A172 (cell line): ENCODE data around the gene HINT2. TPM values are rescaled to one million over a fixed set of nuclear protein-coding genes. Genes with fewer than 3 reads are reported as not detected.

Experiments used
- DNase-seq: peaks from one replicate; pipeline ENCODE4 v3.0.0-alpha.2; 2015; ENCODE audit warnings: low spot score
- total RNA-seq: library from RNA; depleted of rRNA; stranded (reverse); fragments of >200 nt; shearing (Covaris generic); gene quantifications from 2 replicates; pipeline ENCODE4 v1.2.3, GENCODE V29; 2014

The HINT2 gene
- total RNA-seq, 1 experiment from 2014 or later, result 36.3 TPM

DNA sequence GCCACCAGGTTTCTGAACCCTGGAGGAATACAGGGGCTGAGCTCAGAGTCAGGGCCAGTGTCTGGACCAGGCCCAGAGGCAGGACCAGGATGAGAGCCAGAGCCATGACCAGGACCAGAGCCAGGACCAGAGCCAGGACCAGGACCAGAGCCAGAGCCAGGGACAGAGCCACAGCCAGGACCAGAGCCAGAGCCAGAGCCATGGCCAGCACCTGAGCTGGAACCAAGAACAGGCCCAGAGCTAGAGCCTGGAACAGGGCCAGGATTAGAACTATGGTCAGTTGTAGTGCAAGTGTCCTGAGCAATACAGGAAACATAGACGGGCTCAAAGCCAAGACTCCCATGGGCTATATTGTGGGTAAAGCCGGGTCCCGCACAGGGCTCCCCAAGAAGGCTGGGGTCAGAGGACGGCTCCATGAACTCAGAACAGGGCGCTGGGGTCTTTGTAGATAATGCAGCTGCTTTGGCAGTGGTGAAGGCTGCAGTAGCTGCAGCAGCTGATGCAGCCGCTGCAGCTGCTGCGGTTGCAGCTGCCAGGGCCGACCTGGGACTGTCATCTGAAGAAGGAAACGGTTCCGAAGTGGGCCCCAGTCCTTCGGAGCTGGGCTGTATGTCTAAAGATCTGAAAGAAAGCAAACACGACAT, 3.3 kb downstream of the HINT2 start:
- DNase-seq, result no peak

DNA sequence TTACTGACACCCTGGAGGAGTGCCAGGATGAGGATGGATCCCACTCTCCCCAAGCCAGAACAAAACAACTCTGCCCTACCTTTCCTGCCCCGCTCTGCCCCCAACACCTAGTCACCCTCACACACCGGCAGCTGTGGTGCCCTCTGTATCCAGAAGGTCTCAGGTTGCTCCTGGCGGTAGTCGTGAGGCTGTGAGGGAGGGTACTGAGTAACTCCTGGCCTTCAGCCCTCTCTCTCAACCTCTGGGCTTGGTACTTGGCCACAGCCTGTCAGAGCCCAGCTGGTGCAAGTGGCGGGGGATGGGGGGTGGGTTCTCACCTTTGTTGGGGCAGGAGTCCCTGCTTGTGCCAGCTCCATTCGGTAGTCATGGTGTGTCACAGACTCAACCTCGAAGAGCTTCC, 4.7 kb downstream of the HINT2 start:
- no peak for DNase-seq

DNA sequence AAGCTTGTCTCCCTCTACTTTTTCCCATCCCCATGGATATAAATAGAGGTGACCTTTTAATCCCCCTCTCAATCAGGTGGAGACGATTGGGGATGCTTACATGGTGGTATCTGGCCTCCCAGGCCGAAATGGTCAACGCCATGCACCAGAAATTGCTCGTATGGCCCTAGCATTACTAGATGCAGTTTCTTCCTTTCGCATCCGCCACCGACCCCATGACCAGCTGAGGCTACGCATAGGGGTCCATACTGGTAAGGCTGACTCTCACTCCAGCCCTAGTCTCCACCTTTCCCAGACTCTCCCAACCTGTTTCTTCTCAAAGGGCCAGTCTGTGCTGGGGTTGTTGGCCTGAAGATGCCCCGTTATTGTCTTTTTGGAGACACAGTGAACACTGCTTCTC, 6.4 kb downstream of the HINT2 start:
- DNase-seq, result no peak

DNA sequence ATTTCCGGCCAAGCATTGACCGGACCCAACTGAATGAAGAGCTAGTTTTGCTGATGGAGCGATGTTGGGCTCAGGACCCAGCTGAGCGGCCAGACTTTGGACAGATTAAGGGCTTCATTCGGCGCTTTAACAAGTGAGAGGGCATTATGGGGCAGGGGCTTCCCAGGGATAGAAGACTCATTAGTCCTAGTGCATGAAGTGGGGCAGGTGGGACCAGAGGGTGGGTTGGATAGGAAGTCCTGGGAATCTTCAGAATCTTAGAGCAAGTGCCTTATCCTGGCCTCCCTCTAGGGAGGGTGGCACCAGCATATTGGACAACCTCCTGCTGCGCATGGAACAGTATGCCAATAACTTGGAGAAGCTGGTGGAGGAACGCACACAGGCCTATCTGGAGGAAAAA, 8.7 kb downstream of the HINT2 start:
- DNase-seq, result no peak

DNA sequence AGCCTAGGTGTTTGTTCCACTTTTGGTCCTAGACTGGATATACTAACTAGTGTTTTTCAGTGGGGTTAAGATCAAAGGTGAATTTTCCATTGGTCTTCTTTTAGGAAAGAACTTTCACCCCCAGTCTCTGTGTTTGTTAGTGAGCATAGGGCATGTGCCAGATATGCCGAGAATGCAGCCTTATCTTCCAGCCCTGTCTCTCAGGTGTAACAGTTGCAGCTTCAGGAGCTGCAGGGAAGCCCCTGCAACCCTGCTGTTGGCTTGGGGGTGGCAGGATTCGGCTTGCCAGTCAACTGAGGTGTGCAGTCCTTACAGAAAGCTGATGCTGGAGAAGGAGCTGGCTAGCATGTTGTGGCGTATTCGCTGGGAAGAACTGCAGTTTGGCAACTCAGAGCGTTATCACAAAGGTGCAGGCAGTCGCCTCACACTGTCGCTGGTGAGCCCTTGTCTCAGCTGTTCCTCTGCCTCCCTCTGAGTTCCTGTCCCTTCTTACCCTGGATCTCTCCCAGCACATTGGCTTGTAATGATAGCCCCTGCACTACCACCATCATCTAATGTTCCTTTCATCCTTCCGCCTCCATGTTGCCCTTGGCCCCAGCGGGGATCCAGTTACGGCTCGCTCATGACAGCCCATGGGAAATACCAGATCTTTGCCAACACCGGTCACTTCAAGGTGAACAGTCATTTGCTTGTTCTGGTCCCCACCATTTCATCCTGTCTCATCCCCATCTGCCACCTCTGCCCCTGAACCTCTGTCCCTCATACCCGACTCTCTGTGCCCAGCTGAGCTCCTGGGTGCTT, 13.3 kb downstream of the HINT2 start:
- no peak for DNase-seq

DNA sequence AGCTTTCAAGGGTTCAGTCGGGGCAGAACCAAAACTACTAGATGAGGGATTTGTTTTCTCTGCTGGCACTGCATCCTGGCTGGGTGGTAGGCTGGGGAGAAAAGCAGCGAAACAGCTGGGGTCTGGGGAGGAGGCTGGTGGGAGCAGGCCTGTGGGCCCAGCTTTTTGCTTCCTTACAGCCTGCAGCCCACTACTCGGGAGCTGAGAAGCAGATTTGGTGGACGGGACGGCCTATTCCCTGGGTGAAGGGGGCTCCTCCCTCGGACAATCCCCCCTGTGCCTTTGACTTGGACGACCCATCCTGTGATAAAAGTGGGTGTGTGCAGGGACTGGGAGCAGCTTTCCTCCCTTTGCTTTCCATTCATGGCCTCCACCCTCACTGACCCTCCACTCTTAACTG, 14.3 kb downstream of the HINT2 start:
- DNase-seq, result no peak

DNA sequence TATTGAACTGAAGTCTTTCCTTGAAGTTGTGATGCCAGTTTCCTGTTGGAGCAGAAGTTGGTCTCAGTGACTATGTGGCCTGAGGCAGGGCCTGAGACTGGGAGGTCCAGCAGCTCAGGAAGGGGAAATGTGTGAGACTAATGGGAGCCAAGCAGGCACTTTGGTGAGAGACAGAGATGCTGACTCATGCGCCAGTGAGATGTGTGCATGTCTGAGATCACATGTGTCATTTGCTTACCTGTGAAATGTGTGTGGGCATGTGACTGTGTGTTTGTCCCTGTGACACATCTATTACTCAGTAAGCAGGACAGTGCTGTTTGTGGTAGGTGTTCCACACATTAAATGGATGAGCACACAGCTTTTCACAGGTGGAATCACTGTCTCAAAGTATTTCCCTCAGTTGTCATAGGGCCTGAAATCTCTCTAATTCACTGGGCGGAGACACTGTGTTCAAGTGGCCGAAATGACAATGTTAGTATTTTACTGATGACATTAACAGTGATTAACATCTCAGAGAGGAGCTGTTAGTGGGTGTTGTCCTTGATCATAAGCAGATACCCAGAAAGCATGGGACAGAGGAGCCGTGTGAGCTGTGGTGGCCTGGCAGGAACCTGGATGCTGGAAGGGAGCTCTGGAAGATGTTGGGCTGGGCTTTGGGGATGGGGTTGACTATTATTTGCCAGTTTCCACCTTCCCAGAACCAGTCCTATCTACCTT, 16.0 kb downstream of the HINT2 start:
- DNase-seq, result peak; percentile 68

DNA sequence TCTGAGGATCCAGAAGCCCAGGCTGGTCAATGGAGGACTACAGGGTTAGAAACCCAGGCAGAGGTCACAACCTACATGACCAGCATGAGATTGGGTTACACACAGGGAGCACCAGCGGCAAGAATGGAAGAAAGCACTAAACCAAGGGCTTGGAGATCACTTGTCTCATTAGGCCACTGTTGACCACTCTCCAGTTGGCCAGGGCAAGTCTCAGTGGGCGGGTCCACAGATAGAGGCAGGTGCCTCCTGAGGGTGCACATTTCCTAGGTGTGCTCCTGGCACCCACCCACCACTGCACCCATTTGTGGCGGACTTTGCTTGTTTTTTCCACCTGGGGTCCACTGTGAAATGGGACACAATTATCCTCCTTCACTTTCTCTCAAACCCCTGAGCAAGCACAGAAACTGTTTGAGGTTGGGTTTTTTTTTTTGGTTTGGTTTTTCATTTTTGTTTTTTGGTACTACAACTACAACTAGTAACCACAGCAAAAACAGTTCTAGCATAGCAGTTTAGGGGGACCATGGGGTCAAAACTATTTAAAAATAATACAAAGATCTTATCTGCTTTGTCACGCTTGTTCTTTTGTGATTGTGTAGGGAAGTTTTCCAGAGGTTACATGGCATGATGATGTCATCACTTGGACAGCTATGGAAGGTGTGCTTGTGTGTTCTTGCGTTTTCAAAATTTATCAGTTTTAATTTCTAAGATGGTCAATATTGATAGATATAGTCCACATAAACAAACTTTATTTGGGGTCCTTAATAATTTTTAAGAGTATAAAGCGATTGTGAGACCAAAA, 17.3 kb downstream of the HINT2 start:
- DNase-seq, result no peak

DNA sequence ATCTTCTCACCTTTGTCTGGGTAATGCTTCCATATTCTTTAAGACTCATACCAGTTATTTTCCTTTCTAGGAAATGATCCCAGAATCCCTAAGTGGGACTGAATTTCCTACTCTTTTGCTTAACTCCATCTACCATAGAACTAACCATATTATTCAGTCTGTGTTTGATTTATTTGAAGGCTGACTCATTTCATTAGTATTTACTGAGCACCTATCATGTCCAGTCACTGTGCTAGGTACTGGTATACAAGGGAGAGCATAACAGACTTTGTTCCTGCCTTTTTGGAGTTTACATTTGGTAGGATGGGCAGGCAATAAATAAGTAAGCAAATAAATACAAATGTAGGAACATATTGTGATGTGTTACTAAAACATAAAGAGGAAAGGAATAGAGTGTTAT, 19.1 kb downstream of the HINT2 start:
- peak; percentile 58 for DNase-seq

DNA sequence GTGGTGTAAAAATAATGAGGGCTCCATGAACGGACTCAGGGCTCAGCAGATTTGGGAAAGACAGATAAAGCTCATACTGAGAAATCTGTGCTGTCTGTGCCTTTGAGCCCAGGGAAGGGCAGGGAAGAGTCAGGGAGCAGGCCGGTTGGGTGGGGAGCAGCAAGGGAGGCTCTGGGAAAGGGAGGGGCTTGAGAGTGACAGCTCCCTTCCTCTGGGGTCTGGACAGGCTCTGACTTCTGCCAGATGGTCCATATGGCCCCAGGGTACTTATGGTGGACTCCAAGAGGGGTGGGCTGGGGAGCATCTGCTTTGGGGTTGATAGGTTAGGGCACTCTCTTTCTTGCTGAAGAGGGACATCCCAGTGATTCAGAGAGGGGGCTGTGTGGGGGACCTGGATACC, 21.4 kb downstream of the HINT2 start:
- DNase-seq, result no peak

DNA sequence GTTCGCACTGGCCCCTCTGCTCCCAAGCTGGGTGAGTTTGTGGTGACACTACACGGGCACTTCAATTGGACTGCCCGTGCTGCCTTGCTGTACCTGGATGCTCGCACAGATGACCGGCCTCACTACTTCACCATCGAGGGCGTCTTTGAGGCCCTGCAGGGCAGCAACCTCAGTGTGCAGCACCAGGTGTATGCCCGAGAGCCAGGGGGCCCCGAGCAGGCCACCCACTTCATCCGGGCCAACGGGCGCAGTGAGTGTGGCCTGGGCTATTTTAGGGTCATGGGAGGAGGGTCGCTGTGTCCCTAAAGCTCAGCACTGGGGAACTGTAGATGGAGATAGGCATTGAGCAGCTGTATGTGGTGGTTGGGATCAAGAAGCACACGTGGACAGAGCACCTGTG, 22.0 kb downstream of the HINT2 start:
- DNase-seq, result no peak

DNA sequence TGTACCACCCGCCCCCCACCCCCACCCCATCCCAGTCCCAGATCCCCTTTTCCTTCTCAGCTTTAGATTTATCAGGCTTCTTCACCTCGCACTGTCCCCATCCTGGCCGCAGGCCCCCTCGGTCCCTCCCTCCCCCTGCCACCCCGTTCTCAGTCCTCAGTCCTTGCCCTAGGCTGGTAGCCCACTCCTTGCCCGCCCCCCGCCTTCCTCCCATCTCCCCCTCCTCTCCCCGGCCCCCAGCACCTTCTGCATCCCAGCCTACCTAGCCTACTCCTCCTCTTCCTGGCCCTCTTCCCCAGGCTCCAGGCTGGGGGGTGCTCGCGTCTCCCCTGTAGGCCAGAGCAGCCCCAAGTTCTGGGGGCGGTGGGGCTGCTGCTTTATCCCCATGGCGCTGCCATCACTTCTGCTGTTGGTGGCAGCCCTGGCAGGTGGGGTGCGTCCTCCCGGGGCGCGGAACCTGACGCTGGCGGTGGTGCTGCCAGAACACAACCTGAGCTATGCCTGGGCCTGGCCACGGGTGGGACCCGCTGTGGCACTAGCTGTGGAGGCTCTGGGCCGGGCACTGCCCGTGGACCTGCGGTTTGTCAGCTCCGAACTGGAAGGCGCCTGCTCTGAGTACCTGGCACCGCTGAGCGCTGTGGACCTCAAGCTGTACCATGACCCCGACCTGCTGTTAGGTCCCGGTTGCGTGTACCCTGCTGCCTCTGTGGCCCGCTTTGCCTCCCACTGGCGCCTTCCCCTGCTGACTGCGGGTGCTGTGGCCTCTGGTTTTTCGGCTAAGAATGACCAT, 22.6 kb downstream of the HINT2 start:
- no peak for DNase-seq

DNA sequence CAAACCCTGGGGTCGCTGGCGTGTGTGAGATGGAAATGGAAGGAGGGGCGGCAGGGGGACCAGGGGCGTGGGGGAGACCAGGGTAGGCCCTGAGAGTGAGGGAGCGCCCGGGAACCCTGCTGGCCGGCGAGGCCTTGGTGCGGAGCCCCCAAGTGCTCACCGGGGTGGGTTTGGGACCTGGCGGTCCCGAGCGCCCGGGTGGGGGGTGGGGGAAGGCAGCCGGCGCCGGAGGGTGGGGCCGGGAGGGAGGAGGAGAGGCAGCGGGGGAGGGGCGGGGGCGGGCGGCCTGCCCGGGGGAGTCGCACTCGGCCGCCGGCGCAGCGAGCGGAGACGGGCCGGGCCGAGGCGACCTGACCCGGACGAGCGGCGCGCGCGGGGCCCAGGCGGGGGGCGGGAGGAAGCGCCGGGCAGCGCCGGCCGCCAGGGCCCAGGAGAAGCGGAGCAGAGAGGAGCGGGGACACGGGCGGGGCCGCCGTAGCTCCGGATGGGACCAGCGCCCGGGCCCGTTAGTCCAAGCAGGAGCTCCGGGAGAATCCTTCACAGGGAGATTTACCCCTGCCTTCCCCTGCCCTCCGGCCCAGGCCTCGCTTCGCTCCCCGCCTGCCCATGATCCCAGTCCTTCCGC, 23.4 kb downstream of the HINT2 start, which contains the start of gene NPR2:
TSS of gene NPR2 (plus strand) at position 295 of the 625 bp plus-strand sequence. CDS start 818 bp downstream, outside the sequence.
- no peak for DNase-seq

DNA sequence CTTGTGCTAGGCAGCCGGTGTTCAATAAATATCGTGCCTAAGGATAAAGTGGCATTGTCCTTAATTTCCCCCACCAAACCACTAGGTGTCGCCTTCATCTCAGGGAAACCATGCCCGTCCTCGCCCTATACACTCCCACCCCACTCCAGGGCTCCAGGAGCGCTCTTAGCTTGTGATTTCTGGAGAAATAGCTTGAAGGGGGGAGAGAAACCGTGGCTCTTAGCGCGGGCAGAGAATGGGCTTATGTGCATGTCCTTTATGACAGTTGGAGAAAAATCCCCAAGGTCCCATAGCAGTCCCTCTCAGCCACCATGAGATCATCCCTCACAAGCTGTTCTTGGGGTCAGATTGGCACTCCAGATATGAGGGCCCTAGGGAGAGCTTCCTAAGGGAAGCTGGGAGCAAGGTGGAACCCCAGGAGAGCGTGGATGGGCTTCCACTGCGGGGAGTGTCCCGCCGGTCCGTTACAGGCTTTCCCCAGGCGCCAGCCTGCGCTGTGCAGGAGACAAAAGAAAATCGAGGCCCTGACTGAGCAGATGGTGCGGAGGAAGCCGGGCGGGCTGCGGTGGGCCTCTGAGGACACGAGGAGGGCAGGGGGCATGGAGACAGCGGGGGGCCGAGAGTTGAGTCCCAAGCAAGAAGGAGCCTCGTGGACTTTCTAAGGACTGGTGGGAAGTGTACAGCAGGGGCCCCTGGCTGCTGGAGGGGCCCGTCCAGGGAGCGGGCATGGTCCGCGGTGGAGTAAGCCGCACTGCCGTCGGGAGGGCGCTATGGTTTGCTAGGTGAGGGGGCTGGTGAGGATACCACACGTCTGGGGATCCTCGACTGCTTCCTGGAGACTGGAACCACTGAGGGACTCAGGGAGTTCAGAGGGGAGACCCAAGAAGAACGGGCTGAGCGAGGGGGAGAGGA, 24.2 kb downstream of the HINT2 start:
- DNase-seq, result peak; percentile 69

DNA sequence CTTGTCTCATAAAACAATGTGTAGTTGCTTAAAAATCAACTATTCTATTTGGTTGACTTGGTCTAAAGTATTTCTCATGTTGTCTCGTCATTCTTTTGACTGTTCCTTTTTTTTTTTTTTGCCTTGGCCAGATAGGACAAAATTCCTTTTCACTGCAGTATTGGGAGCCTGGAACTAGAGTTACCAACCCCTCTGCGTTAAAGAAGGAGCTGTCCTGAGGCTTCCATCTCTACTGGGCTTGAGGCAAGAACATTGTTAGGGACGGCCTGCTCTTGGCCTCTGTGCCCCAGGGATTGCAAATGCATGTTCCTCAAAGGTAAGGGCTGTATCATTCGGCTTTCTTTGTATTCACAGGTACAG, 24.8 kb downstream of the HINT2 start:
- DNase-seq, result no peak

DNA sequence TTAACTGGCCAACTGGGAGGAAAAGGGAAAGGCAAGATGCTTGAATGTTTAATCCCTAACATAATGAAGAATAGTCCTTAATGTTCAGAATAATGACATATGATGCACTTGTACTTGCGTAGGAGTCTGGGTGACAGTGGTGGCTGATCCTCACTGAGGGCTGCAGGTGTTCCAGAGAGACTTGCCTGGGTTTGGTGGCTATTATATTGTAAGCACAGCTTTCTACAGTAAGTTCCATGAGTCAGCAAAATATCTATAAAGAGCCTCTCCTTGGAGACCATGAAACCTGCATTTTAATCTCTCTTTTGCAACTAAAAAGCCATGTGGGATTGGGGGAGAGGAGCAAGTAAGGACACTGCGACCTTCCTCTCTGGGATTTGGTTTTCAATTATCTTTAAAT, 25.3 kb downstream of the HINT2 start:
- DNase-seq, result no peak

DNA sequence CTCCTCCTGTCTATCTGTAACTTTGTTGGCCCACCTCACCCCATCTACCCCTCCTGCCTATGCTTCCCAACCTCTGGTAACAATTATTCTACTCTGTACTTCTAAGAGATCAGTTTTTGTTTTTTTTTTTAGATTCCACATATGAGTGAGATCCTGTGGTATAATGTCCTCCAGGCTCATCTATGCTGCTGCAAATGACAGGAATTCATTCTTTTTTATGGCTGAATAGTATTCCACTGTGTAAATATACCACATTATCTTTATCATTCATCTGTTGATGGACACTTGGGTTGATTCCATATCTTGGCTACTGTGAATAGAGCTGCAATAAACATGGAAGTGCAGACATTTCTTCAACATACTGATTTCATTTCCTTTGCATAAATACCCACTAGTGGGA, 31.4 kb downstream of the HINT2 start:
- no peak for DNase-seq

DNA sequence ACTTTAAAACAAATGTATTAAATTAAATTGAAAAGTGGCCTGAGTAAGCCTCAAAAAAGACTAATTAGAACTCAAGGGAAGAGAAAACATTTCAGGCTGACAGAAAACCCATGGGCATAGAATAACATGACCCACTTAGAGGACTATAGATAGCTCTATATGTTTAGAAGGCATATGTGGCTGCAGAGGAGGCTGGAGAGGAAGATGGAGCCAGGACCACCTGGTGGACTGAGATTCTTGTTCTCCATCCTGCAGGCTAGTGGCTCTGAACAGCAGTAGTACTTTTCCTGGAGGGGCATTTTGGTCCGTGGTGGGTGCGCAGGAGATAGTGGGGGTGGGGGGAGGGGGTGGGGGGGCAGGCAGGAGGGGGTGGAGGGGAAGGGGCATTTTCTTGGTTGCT, 33.8 kb downstream of the HINT2 start:
- no peak for DNase-seq

DNA sequence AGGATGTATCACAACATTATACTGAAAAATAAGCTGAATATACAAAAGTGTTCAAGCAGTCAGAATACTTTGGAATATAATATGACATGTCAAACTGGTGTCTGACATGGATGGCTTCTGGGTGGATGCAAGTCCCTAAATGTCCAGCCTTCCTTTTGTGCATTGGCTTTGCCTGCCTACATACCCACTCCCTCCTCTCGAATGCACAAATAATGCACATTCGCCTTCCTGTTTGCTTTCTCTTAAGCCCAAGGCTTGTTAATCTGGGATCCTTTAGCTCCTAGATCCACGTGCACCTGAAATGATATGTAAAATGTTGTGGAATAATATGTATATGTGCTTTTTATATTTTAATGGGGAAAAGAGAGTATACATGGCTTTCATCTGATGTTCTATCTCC, 36.3 kb downstream of the HINT2 start:
- no peak for DNase-seq

DNA sequence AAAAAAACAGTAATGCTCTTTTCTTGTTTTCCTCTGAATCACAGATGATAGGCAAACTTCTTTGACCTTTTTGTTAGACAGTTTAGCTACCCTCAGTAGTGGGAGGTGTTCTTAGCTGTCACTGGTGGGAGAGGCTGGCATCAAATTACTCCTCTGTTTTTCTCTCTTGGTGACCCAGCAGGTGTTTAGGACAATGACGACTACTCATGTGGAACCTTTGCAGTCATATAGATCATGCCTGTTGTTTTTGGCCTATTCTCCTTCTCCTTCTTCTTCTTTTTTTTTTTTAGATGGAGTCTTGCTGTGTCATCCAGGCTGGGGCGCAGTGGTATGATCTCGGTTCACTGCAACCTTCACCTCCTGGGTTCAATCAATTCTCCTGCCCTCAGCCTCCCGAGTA, 38.8 kb downstream of the HINT2 start:
- DNase-seq, result no peak
